ENCODE data around the gene FZD7.

Gene FZD7

GRCh38 chr2:202065876-202066275 lies 32.2 kb downstream of the FZD7 start:
- no peak for DNase-seq (ENCODE audit: low read depth in 3 of 3, low spot score in 1 of 3)

GRCh38 chr2:202066875-202067274 lies 33.2 kb downstream of the FZD7 start:
- DNase-seq (ENCODE audit: low read depth in 3 of 3, low spot score in 1 of 3) = no peak

- DNase-seq (ENCODE audit: low read depth in 3 of 3, low spot score in 1 of 3) = no peak
These were observed 33.9 kb downstream of the FZD7 start for GRCh38 chr2:202067589-202067988.

GRCh38 chr2:202069170-202070067 lies 35.8 kb downstream of the FZD7 start:
- DNase-seq (ENCODE audit: low read depth in 3 of 3, low spot score in 1 of 3) = no peak

- DNase-seq (ENCODE audit: low read depth in 3 of 3, low spot score in 1 of 3) = no peak
These were observed 37.5 kb downstream of the FZD7 start for GRCh38 chr2:202071107-202071506.

GRCh38 chr2:202072226-202072625 lies 38.6 kb downstream of the FZD7 start:
- DNase-seq (ENCODE audit: low read depth in 3 of 3, low spot score in 1 of 3) = no peak

- no peak for DNase-seq (ENCODE audit: low read depth in 3 of 3, low spot score in 1 of 3)
These were observed 39.2 kb downstream of the FZD7 start, which contains the start of gene KIAA2012 for GRCh38 chr2:202072737-202073401. Gene KIAA2012 (plus strand): TSS chr2:202073255. CDS start chr2:202073628, 373 bp downstream.

- no peak for DNase-seq (ENCODE audit: low read depth in 3 of 3, low spot score in 1 of 3)
These were observed 40.7 kb downstream of the FZD7 start for GRCh38 chr2:202074324-202074723.

GRCh38 chr2:202079310-202079709 lies 45.7 kb downstream of the FZD7 start:
- DNase-seq (ENCODE audit: low read depth in 3 of 3, low spot score in 1 of 3) = no peak

GRCh38 chr2:202084265-202084664 lies 50.6 kb downstream of the FZD7 start:
- no peak for DNase-seq (ENCODE audit: low read depth in 3 of 3, low spot score in 1 of 3)

All from stimulated activated CD4-positive, alpha-beta T cell treated with anti-CD3 and anti-CD28 coated beads, TNF-alpha, amount 100 ng/mL, for 1 hour (primary cell).